ENCODE results near the gene SPEN.

The SPEN gene

DNA sequence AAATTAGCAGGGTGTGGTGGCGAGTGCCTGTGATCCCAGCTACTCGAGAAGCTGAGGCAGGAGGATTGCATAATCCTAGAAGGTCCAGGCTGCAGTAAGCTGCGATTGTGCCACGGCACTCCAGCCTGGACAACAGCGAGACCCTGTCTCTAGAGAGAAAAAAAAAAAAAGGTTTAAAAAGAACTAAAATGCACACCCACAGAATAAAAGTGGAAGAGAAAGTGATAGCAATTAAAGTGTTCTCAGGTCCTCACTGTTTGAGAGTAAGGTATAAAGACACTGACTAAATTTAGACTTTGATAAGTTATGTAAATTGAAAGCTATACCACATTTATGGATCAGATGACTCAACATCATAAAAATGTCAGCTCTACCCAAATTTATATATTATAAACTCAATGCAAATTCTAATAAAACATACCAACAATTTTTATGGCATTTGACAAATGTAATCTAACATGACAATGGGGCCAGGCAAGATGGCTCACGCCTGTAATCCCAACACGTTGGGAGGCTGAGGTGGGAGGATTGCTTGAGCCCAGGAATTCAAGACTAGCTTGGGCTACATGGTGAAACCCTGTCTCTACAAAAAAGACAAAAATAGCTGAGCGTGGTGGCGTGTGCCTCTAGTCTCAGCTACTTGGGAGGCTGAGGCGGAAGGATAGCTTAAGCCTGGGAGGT, 116.6 kb downstream of the SPEN start:
- Histone ChIP-seq H3K56ac (ENCODE audit: low read length) (no peak overlapping the region), H3K23ac (ENCODE audit: low read length) (no peak overlapping the region), H3K4me1 (ENCODE audit: control insufficient read depth, low read depth, low read length) (no peaks in the 10 kb centered on the region), H3K27me3 (ENCODE audit: insufficient read depth, low read length, poor library complexity) (no peaks in the 10 kb centered on the region), H4K8ac (ENCODE audit: low read depth, low read length) (no peak overlapping the region), H2BK120ac (ENCODE audit: low read depth, low read length) (no peak overlapping the region), H3K36me3 (ENCODE audit: control insufficient read depth, insufficient read depth, low read length) (peaks cover 2% of the 10 kb centered on the region), H2BK5ac (ENCODE audit: low read length) (no peak overlapping the region), H3K9ac (ENCODE audit: low read length) (no peak overlapping the region), H4K5ac (ENCODE audit: low read length) (no peak overlapping the region), H3K79me2 (ENCODE audit: control insufficient read depth, insufficient read depth, low read length) (no peaks in the 10 kb centered on the region), H3K4me3 (ENCODE audit: low read length) (no peak overlapping the region), H3K4me2 (ENCODE audit: low read length) (no peak overlapping the region), H3K27ac (ENCODE audit: low read depth, low read length) (no peak overlapping the region), H3K4ac (ENCODE audit: low read depth, low read length) (no peak overlapping the region), H2BK15ac (replicated peaks; ENCODE audit: low read depth) (no peak overlapping the region), H3K18ac (ENCODE audit: low read length) (no peak overlapping the region), H3K79me1 (ENCODE audit: low read length) (peaks cover 4% of the 10 kb centered on the region), H2AK5ac (ENCODE audit: low read length) (no peak overlapping the region)
- no peak for DNase-seq
- WGBS (ENCODE audit: extremely low coverage, insufficient coverage, low lambda C conversion rate): no CpG with 5 or more reads among the region's 10 CpGs

DNA sequence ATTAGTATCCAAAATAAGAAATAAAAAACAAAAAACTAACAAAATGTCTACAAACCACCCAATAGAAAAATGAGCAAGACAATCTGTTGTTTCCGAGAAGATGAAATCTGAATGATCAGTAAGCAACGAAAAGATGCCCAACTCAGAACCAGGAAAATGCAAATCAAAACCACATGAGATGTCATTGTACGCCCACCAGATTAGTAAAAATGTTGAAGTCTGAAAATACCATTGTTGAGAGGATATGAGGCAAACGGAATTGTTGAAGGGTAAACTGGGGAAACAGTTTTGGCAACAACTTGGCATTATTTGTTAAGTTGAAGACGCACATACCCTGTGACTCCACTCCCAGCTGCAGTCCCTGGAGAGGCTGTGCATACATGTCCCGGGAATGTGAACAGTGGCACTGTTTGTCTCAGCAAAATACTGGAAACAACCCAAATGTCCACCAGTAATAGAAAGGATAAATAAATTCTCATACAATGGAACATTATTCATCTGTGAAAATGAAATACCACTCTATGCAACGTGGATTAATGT, 117.8 kb downstream of the SPEN start:
- peaks cover 3% of the 10 kb centered on the region for H3K79me1 ChIP-seq (ENCODE audit: low read length)
- H3K9ac ChIP-seq (ENCODE audit: low read length): no peak overlapping the region
- H3K27ac ChIP-seq (ENCODE audit: low read depth, low read length): no peak overlapping the region
- no peak overlapping the region for H2BK15ac ChIP-seq (replicated peaks; ENCODE audit: low read depth)
- H3K79me2 ChIP-seq (ENCODE audit: control insufficient read depth, insufficient read depth, low read length): no peaks in the 10 kb centered on the region
- H4K5ac ChIP-seq (ENCODE audit: low read length): no peak overlapping the region
- H2BK5ac ChIP-seq (ENCODE audit: low read length): no peak overlapping the region
- H2BK120ac ChIP-seq (ENCODE audit: low read depth, low read length): no peak overlapping the region
- WGBS (ENCODE audit: extremely low coverage, insufficient coverage, low lambda C conversion rate): no CpG with 5 or more reads among the region's 7 CpGs
- H3K18ac ChIP-seq (ENCODE audit: low read length): no peak overlapping the region
- no peak overlapping the region for H3K56ac ChIP-seq (ENCODE audit: low read length)
- H3K4me1 ChIP-seq (ENCODE audit: control insufficient read depth, low read depth, low read length): no peaks in the 10 kb centered on the region
- no peaks in the 10 kb centered on the region for H3K27me3 ChIP-seq (ENCODE audit: insufficient read depth, low read length, poor library complexity)
- peaks cover 2% of the 10 kb centered on the region for H3K36me3 ChIP-seq (ENCODE audit: control insufficient read depth, insufficient read depth, low read length)
- H2AK5ac ChIP-seq (ENCODE audit: low read length): no peak overlapping the region
- no peak for DNase-seq
- no peak overlapping the region for H3K23ac ChIP-seq (ENCODE audit: low read length)
- no peak overlapping the region for H3K4me2 ChIP-seq (ENCODE audit: low read length)
- no peak overlapping the region for H4K8ac ChIP-seq (ENCODE audit: low read depth, low read length)
- H3K4ac ChIP-seq (ENCODE audit: low read depth, low read length): no peak overlapping the region
- H3K4me3 ChIP-seq (ENCODE audit: low read length): no peak overlapping the region

DNA sequence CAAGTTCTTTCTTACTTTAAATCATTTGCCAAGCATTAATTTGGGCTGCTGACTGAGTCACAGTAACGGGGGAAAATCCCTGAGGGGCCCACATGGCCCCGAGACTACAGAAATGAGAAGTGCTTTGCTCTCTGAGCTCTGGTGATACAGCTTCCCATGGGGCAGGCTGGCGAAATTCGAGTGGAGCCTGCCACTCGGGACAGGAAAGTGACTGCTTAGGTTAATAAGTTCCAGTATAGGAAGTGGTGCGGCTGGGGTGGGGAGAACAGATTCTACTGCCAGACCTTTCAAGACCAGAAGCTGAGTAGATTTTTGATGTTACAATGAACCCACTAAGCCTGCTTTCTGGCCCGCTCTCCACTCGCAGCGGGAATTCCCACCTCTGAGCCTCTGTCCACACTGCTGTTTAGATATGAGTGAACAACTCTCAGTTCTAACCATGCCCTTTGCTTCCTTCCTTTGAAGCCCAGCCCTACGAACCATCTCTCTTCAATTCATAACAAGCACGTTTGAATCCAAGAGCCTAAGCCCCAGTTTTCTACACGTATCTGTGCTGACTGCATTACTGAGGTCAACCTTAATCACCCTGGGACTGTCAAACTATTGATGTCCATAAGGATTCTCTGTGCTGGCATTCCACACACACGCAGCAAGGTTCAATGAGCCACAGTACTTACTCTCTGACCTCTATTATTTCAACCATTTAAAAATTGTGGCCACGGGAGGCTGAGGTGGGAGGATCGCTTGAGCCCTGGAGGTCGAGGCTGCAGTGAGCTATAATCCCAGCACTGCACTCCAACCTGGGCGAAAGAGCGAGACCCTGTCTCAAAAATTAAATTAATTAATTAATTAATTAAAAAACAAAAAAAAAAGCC, 118.8 kb downstream of the SPEN start:
- H3K56ac ChIP-seq (ENCODE audit: low read length): no peak overlapping the region
- H2BK5ac ChIP-seq (ENCODE audit: low read length): no peak overlapping the region
- H2BK120ac ChIP-seq (ENCODE audit: low read depth, low read length): no peak overlapping the region
- H3K23ac ChIP-seq (ENCODE audit: low read length): no peak overlapping the region
- no peak overlapping the region for H2BK15ac ChIP-seq (replicated peaks; ENCODE audit: low read depth)
- no peak overlapping the region for H3K27ac ChIP-seq (ENCODE audit: low read depth, low read length)
- H4K5ac ChIP-seq (ENCODE audit: low read length): no peak overlapping the region
- H3K4me1 ChIP-seq (ENCODE audit: control insufficient read depth, low read depth, low read length): no peaks in the 10 kb centered on the region
- WGBS (ENCODE audit: extremely low coverage, insufficient coverage, low lambda C conversion rate): no CpG with 5 or more reads among the region's 18 CpGs
- no peak overlapping the region for H3K4me2 ChIP-seq (ENCODE audit: low read length)
- DNase-seq: no peak
- no peak overlapping the region for H2AK5ac ChIP-seq (ENCODE audit: low read length)
- H3K9ac ChIP-seq (ENCODE audit: low read length): no peak overlapping the region
- H3K79me1 ChIP-seq (ENCODE audit: low read length): peaks cover 3% of the 10 kb centered on the region
- H3K4ac ChIP-seq (ENCODE audit: low read depth, low read length): no peak overlapping the region
- no peak overlapping the region for H3K4me3 ChIP-seq (ENCODE audit: low read length)
- no peak overlapping the region for H4K8ac ChIP-seq (ENCODE audit: low read depth, low read length)
- H3K36me3 ChIP-seq (ENCODE audit: control insufficient read depth, insufficient read depth, low read length): peaks cover 2% of the 10 kb centered on the region
- no peaks in the 10 kb centered on the region for H3K27me3 ChIP-seq (ENCODE audit: insufficient read depth, low read length, poor library complexity)
- no peak overlapping the region for H3K18ac ChIP-seq (ENCODE audit: low read length)
- H3K79me2 ChIP-seq (ENCODE audit: control insufficient read depth, insufficient read depth, low read length): no peaks in the 10 kb centered on the region

DNA sequence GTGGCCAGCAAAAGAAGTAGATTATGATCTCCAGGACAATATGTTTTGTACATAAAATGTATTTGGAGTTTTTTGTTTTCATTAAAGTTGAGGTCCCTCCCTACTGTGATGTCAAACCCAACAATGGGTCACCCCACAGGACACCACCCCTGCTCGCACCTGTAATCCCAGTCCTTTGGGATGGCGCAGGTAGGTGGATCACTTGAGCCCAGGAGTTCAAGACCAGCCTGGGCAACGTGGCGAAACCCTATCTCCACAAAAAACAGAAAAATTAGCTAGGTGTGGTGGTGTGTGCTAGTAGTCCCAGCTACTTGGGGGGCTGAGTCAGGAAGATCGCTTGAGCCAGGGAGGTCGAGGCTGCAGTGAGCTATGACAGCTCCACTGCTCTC, 119.4 kb downstream of the SPEN start:
- H3K56ac ChIP-seq (ENCODE audit: low read length): no peak overlapping the region
- no peak overlapping the region for H2BK5ac ChIP-seq (ENCODE audit: low read length)
- H4K5ac ChIP-seq (ENCODE audit: low read length): no peak overlapping the region
- H3K4ac ChIP-seq (ENCODE audit: low read depth, low read length): no peak overlapping the region
- H4K8ac ChIP-seq (ENCODE audit: low read depth, low read length): no peak overlapping the region
- H2BK120ac ChIP-seq (ENCODE audit: low read depth, low read length): no peak overlapping the region
- H3K23ac ChIP-seq (ENCODE audit: low read length): no peak overlapping the region
- no peak overlapping the region for H2BK15ac ChIP-seq (replicated peaks; ENCODE audit: low read depth)
- H3K4me1 ChIP-seq (ENCODE audit: control insufficient read depth, low read depth, low read length): no peaks in the 10 kb centered on the region
- no CpG with 5 or more reads among the region's 6 CpGs for WGBS (ENCODE audit: extremely low coverage, insufficient coverage, low lambda C conversion rate)
- H3K4me2 ChIP-seq (ENCODE audit: low read length): no peak overlapping the region
- H3K27me3 ChIP-seq (ENCODE audit: insufficient read depth, low read length, poor library complexity): no peaks in the 10 kb centered on the region
- H3K79me2 ChIP-seq (ENCODE audit: control insufficient read depth, insufficient read depth, low read length): no peaks in the 10 kb centered on the region
- H3K79me1 ChIP-seq (ENCODE audit: low read length): peaks cover 3% of the 10 kb centered on the region
- DNase-seq: no peak
- H3K36me3 ChIP-seq (ENCODE audit: control insufficient read depth, insufficient read depth, low read length): peaks cover 2% of the 10 kb centered on the region
- H3K9ac ChIP-seq (ENCODE audit: low read length): no peak overlapping the region
- no peak overlapping the region for H3K4me3 ChIP-seq (ENCODE audit: low read length)
- no peak overlapping the region for H3K18ac ChIP-seq (ENCODE audit: low read length)
- H2AK5ac ChIP-seq (ENCODE audit: low read length): no peak overlapping the region
- no peak overlapping the region for H3K27ac ChIP-seq (ENCODE audit: low read depth, low read length)

- H3K27me3 ChIP-seq (ENCODE audit: insufficient read depth, low read length, poor library complexity): no peaks in the 10 kb centered on the region
- no peak overlapping the region for H3K4me3 ChIP-seq (ENCODE audit: low read length)
- H3K4me2 ChIP-seq (ENCODE audit: low read length): no peak overlapping the region
- no peaks in the 10 kb centered on the region for H3K4me1 ChIP-seq (ENCODE audit: control insufficient read depth, low read depth, low read length)
- no peak overlapping the region for H3K27ac ChIP-seq (ENCODE audit: low read depth, low read length)
- no peak for DNase-seq
- H3K56ac ChIP-seq (ENCODE audit: low read length): no peak overlapping the region
- no peak overlapping the region for H2AK5ac ChIP-seq (ENCODE audit: low read length)
- H3K79me2 ChIP-seq (ENCODE audit: control insufficient read depth, insufficient read depth, low read length): no peaks in the 10 kb centered on the region
- H4K5ac ChIP-seq (ENCODE audit: low read length): no peak overlapping the region
- WGBS (ENCODE audit: extremely low coverage, insufficient coverage, low lambda C conversion rate): no CpG with 5 or more reads among the region's 5 CpGs
- H3K79me1 ChIP-seq (ENCODE audit: low read length): peaks cover 6% of the 10 kb centered on the region
- H3K18ac ChIP-seq (ENCODE audit: low read length): no peak overlapping the region
- H3K9ac ChIP-seq (ENCODE audit: low read length): no peak overlapping the region
- no peak overlapping the region for H2BK15ac ChIP-seq (replicated peaks; ENCODE audit: low read depth)
- no peak overlapping the region for H2BK120ac ChIP-seq (ENCODE audit: low read depth, low read length)
- H2BK5ac ChIP-seq (ENCODE audit: low read length): no peak overlapping the region
- H4K8ac ChIP-seq (ENCODE audit: low read depth, low read length): no peak overlapping the region
- no peak overlapping the region for H3K23ac ChIP-seq (ENCODE audit: low read length)
- H3K36me3 ChIP-seq (ENCODE audit: control insufficient read depth, insufficient read depth, low read length): peaks cover 2% of the 10 kb centered on the region
- no peak overlapping the region for H3K4ac ChIP-seq (ENCODE audit: low read depth, low read length)
Measured at GRCh38 chr1:15968172-15968571, 120.7 kb downstream of the SPEN start.
